Skeletal muscle satellite cell (primary cell): ENCODE data around the gene PRMT7. TPM values are rescaled to one million over a fixed set of nuclear protein-coding genes. Genes with fewer than 3 reads are reported as not detected.

Source experiments
- H3K27me3 ChIP-seq: 2 replicates; pipeline ENCODE4 v1.7.0; 2013; ENCODE audit warnings: low read length; ENCODE audit not compliant: control insufficient read depth, insufficient read depth
- H3K36me3 ChIP-seq: 2 replicates; pipeline ENCODE4 v1.7.0; 2013; ENCODE audit warnings: mild to moderate bottlenecking, control low read depth, low read length; ENCODE audit not compliant: insufficient read depth
- H3K4me1 ChIP-seq: 2 replicates; pipeline ENCODE4 v1.7.0; 2013; ENCODE audit warnings: low read length; ENCODE audit not compliant: control insufficient read depth, insufficient read depth
- H3K4me2 ChIP-seq: 2 replicates; pipeline ENCODE4 v1.7.0; 2013; ENCODE audit warnings: mild to moderate bottlenecking, low read length
- H3K4me3 ChIP-seq: 2 replicates; pipeline ENCODE4 v1.7.0; 2013; ENCODE audit warnings: low read length
- H3K9ac ChIP-seq: 2 replicates; pipeline ENCODE4 v1.7.0; 2013; ENCODE audit warnings: mild to moderate bottlenecking, low read depth, low read length, moderate library complexity
- H3K9me3 ChIP-seq: replicated peaks from 2 replicates; pipeline ENCODE4 v1.7.0; 2013; ENCODE audit warnings: mild to moderate bottlenecking, control low read depth, low read length
- total RNA-seq: library from RNA; depleted of rRNA; stranded (reverse); fragments of >200 nt; gene quantifications from 2 replicates; pipeline ENCODE4 v1.2.3, GENCODE V29; 2012; rRNA removed

PRMT7 gene
- 40.4 and 42.8 TPM in 2 replicates for total RNA-seq

GRCh38 chr16:68310774-68311511, at the start of gene PRMT7, which contains the start of gene SLC7A6OS:
Gene PRMT7 (plus strand): TSS chr16:68311019. CDS start chr16:68315980, 4,961 bp downstream.
Gene SLC7A6OS (minus strand): TSS chr16:68310946. CDS start chr16:68310926, 20 bp downstream.
- peaks cover 23% of the 10 kb centered on the region for H3K4me1 ChIP-seq
- no peaks in the 10 kb centered on the region for H3K9me3 ChIP-seq
- peaks cover 24% of the 10 kb centered on the region for H3K36me3 ChIP-seq
- peak within 1 kb of the TSS; percentile 100 for H3K4me3 ChIP-seq
- H3K27me3 ChIP-seq: no peaks in the 10 kb centered on the region
- peak within 1 kb of the TSS; percentile 95 for H3K9ac ChIP-seq
- peak within 1 kb of the TSS; percentile 96 for H3K4me2 ChIP-seq

GRCh38 chr16:68263559-68264127, 47.2 kb upstream of the PRMT7 start:
- Histone ChIP-seq H3K4me1 (peaks cover 28% of the 10 kb centered on the region), H3K27me3 (no peaks in the 10 kb centered on the region), H3K4me3 (peak overlapping the region; percentile 100)

GRCh38 chr16:68264128-68265077, 46.4 kb upstream of the PRMT7 start, which contains the start of gene SLC7A6:
Gene SLC7A6 (plus strand): TSS chr16:68264526. CDS start chr16:68274727, 10,201 bp downstream.
- Histone ChIP-seq H3K9me3 (no peaks in the 10 kb centered on the region), H3K4me3 (peak within 1 kb of the TSS; percentile 100), H3K36me3 (peaks cover 21% of the 10 kb centered on the region), H3K4me2 (peak within 1 kb of the TSS; percentile 97), H3K27me3 (no peaks in the 10 kb centered on the region), H3K9ac (peak within 1 kb of the TSS; percentile 100), H3K4me1 (peaks cover 26% of the 10 kb centered on the region)

More at GRCh38 chr16:68263559-68264127, 47.2 kb upstream of the PRMT7 start:
- Histone ChIP-seq H3K4me2 (peak overlapping the region; percentile 97), H3K36me3 (peaks cover 27% of the 10 kb centered on the region), H3K9me3 (no peaks in the 10 kb centered on the region), H3K9ac (peak overlapping the region; percentile 100)

- no peaks in the 10 kb centered on the region for H3K27me3 ChIP-seq
- H3K4me1 ChIP-seq: peaks cover 26% of the 10 kb centered on the region
- H3K4me3 ChIP-seq: peak overlapping the region; percentile 100
- H3K36me3 ChIP-seq: peaks cover 12% of the 10 kb centered on the region
- peak overlapping the region; percentile 97 for H3K4me2 ChIP-seq
- no peaks in the 10 kb centered on the region for H3K9me3 ChIP-seq
- peak overlapping the region; percentile 100 for H3K9ac ChIP-seq
Measured at GRCh38 chr16:68265078-68265920, 45.5 kb upstream of the PRMT7 start.

- Histone ChIP-seq H3K27me3 (no peaks in the 10 kb centered on the region), H3K4me3 (no peak overlapping the region), H3K9me3 (no peaks in the 10 kb centered on the region), H3K9ac (peak overlapping the region; percentile 13), H3K36me3 (peaks cover 15% of the 10 kb centered on the region), H3K4me1 (peaks cover 26% of the 10 kb centered on the region), H3K4me2 (peak overlapping the region; percentile 24)
Measured at GRCh38 chr16:68267612-68268405, 43.0 kb upstream of the PRMT7 start.

GRCh38 chr16:68269793-68270192, 41.0 kb upstream of the PRMT7 start:
- Histone ChIP-seq H3K9ac (no peak overlapping the region), H3K4me1 (peaks cover 16% of the 10 kb centered on the region), H3K27me3 (no peaks in the 10 kb centered on the region), H3K4me3 (no peak overlapping the region), H3K9me3 (no peaks in the 10 kb centered on the region), H3K4me2 (no peak overlapping the region), H3K36me3 (peaks cover 33% of the 10 kb centered on the region)

- H3K9ac ChIP-seq: no peak overlapping the region
- no peaks in the 10 kb centered on the region for H3K27me3 ChIP-seq
- peaks cover 16% of the 10 kb centered on the region for H3K4me1 ChIP-seq
- H3K4me3 ChIP-seq: no peak overlapping the region
- H3K4me2 ChIP-seq: no peak overlapping the region
- H3K36me3 ChIP-seq: peaks cover 36% of the 10 kb centered on the region
- H3K9me3 ChIP-seq: no peaks in the 10 kb centered on the region
Measured at GRCh38 chr16:68270353-68270752, 40.5 kb upstream of the PRMT7 start.

GRCh38 chr16:68272507-68273209, 38.2 kb upstream of the PRMT7 start:
- H3K4me1 ChIP-seq: peaks cover 6% of the 10 kb centered on the region
- no peak overlapping the region for H3K4me3 ChIP-seq
- H3K9ac ChIP-seq: no peak overlapping the region
- no peaks in the 10 kb centered on the region for H3K9me3 ChIP-seq
- H3K4me2 ChIP-seq: no peak overlapping the region
- no peaks in the 10 kb centered on the region for H3K27me3 ChIP-seq
- peaks cover 34% of the 10 kb centered on the region for H3K36me3 ChIP-seq

- no peak overlapping the region for H3K4me2 ChIP-seq
- no peak overlapping the region for H3K4me3 ChIP-seq
- H3K9me3 ChIP-seq: no peaks in the 10 kb centered on the region
- H3K9ac ChIP-seq: no peak overlapping the region
- H3K27me3 ChIP-seq: no peaks in the 10 kb centered on the region
- H3K36me3 ChIP-seq: peaks cover 26% of the 10 kb centered on the region
- H3K4me1 ChIP-seq: no peaks in the 10 kb centered on the region
Measured at GRCh38 chr16:68273459-68273858, 37.4 kb upstream of the PRMT7 start.
